Fibroblast of skin of abdomen (primary cell): ENCODE measurements around the gene RGPD6.
"Not testable (repeated sequence)": the region's sequence is repeated elsewhere in the genome, so short reads cannot be mapped to it uniquely, and the experiment has no call there.

Source experiments
- DNase-seq: peaks from one replicate; pipeline ENCODE4 v3.0.0-alpha.2; 2013

RGPD6 gene

GRCh38 chr2:110480084-110480483, 96.9 kb downstream of the RGPD6 start:
- DNase-seq = not testable (repeated sequence)

GRCh38 chr2:110477370-110477769, 99.7 kb downstream of the RGPD6 start:
- not testable (repeated sequence) for DNase-seq

GRCh38 chr2:110476952-110477351, 100.1 kb downstream of the RGPD6 start:
- not testable (repeated sequence) for DNase-seq

GRCh38 chr2:110475627-110476359, 101.2 kb downstream of the RGPD6 start:
- not testable (repeated sequence) for DNase-seq

GRCh38 chr2:110474898-110475297, 102.1 kb downstream of the RGPD6 start:
- not testable (repeated sequence) for DNase-seq

- not testable (repeated sequence) for DNase-seq
These were observed 104.0 kb downstream of the RGPD6 start for GRCh38 chr2:110473059-110473358.

GRCh38 chr2:110472171-110473058, 104.6 kb downstream of the RGPD6 start, which contains the start of gene LIMS4:
LIMS4 (minus strand) TSS chr2:110472816; CDS start chr2:110472778, 38 bp downstream.
- not testable (repeated sequence) for DNase-seq

GRCh38 chr2:110468921-110469320, 108.1 kb downstream of the RGPD6 start:
- not testable (repeated sequence) for DNase-seq

- not testable (repeated sequence) for DNase-seq
These were observed 111.7 kb downstream of the RGPD6 start for GRCh38 chr2:110465312-110465711.
